GM21717 (cell line): ENCODE data around the gene FAM184B.
"Not testable (repeated sequence)": the region's sequence is repeated elsewhere in the genome, so short reads cannot be mapped to it uniquely, and the experiment has no call there.

Experiments
- ATAC-seq: cut with Tn5 transposase; IDR thresholded peaks from one replicate; pipeline ENCODE4 v1.9.1; 2021; ENCODE audit warnings: mild to moderate bottlenecking, moderate library complexity; ENCODE audit not compliant: unreplicated experiment

FAM184B gene

GRCh38 chr4:17721496-17722355 is 59.7 kb downstream of the FAM184B start:
- ATAC-seq: no peak

- ATAC-seq: no peak
These were observed 62.3 kb downstream of the FAM184B start for GRCh38 chr4:17719106-17719505.

GRCh38 chr4:17718471-17718870 is 63.0 kb downstream of the FAM184B start:
- no peak for ATAC-seq

GRCh38 chr4:17717301-17717700 is 64.1 kb downstream of the FAM184B start:
- ATAC-seq: no peak

GRCh38 chr4:17715511-17715910 is 65.9 kb downstream of the FAM184B start:
- no peak for ATAC-seq

- ATAC-seq: no peak
These were observed 67.6 kb downstream of the FAM184B start for GRCh38 chr4:17713779-17714178.

- no peak for ATAC-seq
These were observed 69.3 kb downstream of the FAM184B start for GRCh38 chr4:17712166-17712565.

- not testable (repeated sequence) for ATAC-seq
These were observed 70.2 kb downstream of the FAM184B start for GRCh38 chr4:17711206-17711605.

GRCh38 chr4:17709763-17710068 is 71.7 kb downstream of the FAM184B start:
- no peak for ATAC-seq

GRCh38 chr4:17708992-17709762 is 72.2 kb downstream of the FAM184B start:
- ATAC-seq: no peak

GRCh38 chr4:17707671-17708070 is 73.8 kb downstream of the FAM184B start:
- ATAC-seq: no peak

GRCh38 chr4:17705107-17705506 is 76.3 kb downstream of the FAM184B start:
- no peak for ATAC-seq

- no peak for ATAC-seq
These were observed 77.3 kb downstream of the FAM184B start for GRCh38 chr4:17704020-17704650.

GRCh38 chr4:17702641-17703040 is 78.8 kb downstream of the FAM184B start:
- ATAC-seq: no peak

GRCh38 chr4:17701882-17702281 is 79.5 kb downstream of the FAM184B start:
- ATAC-seq: no peak

- no peak for ATAC-seq
These were observed 80.1 kb downstream of the FAM184B start for GRCh38 chr4:17701138-17701839.

GRCh38 chr4:17699380-17699779 is 82.0 kb downstream of the FAM184B start:
- ATAC-seq: no peak

GRCh38 chr4:17698116-17698515 is 83.3 kb downstream of the FAM184B start:
- ATAC-seq: no peak

- no peak for ATAC-seq
These were observed 86.1 kb downstream of the FAM184B start for GRCh38 chr4:17695341-17695740.

- ATAC-seq: no peak
These were observed 86.9 kb downstream of the FAM184B start for GRCh38 chr4:17694552-17694951.

GRCh38 chr4:17690898-17691297 is 90.5 kb downstream of the FAM184B start:
- ATAC-seq: no peak
